Activated CD4-positive, alpha-beta T cell treated with anti-CD3 and anti-CD28 coated beads, Interleukin-2, amount 50 U/mL, for 24 hours (primary cell): Measurements from ENCODE around the gene ADRB1.

Experiments
- DNase-seq, 2 donors: peaks; one replicate each; pipeline ENCODE4 v3.0.0-alpha.2; 2020; ENCODE audit warnings: low read depth in 1 of 2, low spot score in 1 of 2

ADRB1 gene

DNA sequence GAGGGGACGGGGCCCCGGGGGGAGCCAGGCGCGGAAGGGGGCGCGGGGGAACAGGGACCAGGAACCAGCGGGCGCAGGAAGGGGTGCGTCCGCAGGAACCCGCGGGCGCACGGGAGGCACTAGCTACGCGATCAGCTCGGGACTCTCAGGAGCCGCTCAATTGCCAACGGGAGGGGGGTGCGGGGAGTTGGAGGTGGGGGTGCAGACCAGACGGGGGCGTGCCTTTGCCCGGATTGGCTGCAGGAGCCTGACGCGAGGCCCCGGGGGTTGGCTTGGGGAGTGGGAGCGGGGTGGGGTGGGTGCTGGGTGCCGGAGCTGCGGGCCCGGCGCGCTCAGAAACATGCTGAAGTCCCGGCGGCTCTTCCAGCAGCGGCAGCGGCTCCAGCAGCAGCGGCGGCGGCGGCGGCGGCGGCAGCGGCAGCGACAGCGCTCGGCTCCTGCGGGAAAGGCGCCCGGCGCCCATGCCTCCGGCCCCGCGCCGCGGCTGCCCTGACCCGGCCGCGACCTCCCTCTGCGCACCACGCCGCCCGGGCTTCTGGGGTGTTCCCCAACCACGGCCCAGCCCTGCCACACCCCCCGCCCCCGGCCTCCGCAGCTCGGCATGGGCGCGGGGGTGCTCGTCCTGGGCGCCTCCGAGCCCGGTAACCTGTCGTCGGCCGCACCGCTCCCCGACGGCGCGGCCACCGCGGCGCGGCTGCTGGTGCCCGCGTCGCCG is at the start of gene ADRB1:
Gene ADRB1 (plus strand): TSS at position 335 of the 715 bp plus-strand sequence. CDS start 267 bp downstream, at position 602.
- DNase-seq, result no peak

DNA sequence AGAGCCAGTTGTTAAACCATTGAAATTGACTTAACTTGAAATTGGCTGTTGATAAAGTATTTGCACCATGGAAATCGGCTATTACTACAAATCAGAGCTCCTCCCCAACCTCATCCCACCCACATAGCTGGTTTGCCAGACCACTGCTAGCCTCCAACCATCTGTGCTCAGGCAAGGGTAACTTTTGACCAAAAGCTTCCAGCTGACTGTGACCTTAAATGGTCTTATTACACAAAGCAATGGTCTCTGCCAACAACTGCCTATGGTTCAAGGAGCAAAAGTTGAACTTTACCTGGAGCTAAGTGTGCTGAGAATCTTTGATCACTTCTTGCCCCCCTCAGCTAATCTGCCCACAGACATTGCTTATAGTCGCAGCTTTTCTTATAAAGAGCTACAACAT is 48.5 kb upstream of the ADRB1 start:
- DNase-seq, result no peak

DNA sequence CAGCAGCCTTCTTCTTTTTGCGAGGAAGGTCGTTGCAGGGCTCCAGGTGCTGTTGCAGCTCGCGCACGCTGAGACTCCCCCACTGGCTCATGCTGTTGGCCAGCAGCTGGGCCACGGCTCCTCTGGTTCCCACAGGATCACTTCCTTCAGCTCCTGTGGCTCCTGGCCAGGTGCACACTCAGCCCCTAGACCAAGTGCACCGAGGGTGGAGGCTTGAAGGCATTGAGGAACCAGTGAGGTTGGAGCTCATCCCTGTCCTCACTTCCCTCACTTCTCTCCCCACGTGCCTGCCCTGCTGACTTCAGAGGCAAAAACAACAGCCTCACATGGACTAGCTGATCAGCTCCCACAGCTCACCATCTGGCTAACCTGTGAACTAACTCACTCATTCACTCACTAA is 46.2 kb upstream of the ADRB1 start:
- no peak for DNase-seq

DNA sequence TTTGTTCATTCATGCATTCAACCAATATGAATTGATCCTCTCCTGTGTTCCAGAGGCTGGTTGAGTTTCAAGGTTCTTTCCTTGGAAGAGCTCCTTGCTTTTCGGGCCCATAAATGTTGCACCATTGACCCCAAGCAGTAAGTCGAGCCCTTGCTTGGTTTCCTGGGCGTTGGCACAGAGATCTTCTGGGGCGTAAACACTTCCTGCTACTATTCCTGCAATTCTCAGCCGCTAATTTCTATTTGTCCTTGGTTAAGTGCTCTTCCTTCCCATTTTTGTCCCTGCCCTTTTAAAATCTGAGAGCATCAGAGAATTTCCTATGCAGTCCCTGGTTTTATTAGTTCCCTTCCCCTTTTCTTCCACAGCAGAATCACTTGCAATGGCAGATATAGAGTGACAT is 44.1 kb upstream of the ADRB1 start:
- DNase-seq, result no peak

DNA sequence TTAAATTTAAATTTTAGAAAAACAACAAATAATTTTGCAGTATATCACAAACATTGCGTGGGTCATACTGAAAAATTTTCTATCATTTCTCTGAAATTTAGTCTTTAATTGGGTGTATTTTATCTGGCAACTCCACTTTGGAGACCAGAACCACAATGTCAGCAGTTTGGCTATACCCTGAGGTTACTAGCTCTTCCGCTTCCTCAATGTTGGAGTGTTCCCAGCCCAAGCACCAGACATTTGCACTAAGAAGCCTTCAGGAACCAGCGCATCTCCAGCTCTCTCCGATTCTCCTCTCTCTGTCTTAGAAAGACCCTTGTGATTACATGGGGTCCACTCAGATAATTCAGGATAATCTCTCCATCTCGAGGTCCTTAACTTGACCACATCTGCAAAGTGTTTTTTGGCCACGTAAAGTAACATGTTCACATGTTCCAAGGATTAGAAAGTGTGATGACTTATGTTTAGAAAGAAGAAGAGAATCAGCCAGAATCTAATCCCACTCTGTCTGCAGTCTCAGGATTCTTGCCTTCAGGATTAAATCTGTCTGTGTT is 43.1 kb upstream of the ADRB1 start:
- no peak for DNase-seq

DNA sequence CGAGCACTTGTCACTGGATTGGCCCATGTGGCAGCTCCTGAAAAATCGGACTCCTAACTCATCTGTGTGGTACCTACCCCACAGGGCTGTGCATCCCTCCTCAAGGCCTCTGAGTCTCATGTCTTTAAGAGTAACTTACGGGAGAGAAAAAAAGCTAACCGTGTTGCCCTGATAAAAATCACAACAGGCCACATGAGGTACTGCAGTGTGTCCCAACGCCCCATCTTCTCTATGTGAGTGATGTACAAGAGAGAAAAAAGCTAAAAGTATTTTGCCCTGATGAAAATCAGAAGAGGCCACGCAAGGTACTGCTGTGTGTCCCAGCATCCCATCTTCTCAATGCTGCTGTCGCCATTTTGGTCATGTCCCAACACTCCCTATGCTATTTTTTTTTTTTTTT is 41.2 kb upstream of the ADRB1 start:
- no peak for DNase-seq

DNA sequence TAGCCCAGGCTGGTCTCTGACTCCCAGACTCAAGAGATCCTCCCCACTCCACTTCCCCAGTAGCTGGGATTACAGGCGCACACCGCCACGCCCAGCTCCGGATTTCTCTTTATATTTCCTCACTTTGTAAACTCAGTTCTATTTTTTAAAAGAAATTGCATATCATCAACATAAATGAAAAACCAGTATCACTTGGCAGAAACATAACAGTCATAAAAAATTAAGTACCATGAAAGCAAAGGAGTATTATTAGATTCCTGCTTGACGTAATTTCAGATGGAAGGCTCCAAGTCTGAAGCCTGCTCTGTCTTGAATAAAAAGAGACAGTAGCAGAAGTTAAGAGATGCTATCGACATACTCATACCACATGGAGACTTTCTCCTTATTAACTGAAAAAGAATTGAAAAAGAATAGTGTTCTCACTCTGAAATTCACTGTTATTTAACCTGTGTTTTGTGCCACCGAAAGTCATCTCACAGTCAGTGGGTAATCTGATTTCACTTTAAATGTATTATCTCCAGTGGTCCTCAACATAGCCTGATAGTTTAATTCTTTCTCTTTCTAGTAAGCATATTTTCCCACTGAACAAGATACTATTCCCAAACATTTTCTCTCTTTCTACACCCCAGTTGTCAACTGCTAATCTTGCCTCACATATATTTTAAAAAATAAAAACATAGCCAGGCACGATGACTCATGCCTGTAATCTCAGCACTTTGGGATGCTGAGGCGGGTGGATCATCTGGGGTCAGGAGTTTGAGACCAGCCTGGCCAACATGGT is 40.3 kb upstream of the ADRB1 start:
- DNase-seq, result no peak

DNA sequence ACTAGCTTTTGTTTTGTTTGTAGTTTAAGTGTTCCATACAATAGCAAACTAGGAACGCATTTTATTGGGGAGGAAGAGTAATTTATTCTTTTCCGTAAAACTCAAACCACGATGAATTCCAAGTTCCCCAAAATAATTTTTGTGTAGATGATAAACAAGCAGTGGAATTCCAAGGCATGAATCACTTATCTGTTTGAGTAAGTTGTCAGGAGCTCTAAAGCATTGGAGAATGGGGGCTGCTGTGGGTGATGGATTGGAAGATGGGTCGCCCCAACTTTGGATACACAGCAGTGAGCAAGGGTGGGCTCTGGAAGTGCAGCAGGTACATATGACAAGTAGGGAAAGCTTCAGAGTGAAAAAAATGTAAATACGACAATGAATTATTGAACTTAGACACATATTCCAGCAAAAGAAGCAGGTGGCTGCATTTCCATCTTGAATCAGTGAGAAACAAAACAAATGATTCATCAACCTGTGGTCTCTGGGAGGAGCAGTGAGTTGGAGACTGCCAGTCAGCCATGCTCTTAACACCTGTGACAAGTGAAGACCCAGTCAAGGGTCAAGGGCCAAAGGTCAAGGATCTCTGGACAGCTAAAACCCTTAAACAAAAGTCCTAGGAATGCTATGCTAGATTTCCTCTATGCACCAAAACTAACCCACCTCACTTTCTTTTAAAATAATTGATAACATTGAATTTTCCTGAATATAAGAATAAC is 34.2 kb upstream of the ADRB1 start:
- DNase-seq, result no peak

DNA sequence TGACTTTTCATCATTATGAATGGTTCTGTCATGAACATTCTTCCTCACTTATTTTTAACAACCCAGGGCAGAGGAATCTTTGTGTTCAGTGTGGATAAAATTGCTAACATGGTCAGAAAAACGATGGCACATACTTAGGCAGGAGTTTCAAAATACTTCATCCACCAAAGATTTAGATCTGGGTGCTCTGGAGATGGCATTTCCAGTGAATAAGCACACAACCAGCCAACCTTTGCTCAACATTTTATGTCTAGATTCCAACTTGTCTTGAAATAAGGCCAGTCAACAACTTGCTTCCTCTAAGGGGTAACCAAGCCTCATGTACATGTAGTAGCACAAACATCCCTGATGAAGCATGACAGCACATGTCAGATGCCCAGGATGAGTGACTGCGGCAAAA is 33.4 kb upstream of the ADRB1 start:
- no peak for DNase-seq

DNA sequence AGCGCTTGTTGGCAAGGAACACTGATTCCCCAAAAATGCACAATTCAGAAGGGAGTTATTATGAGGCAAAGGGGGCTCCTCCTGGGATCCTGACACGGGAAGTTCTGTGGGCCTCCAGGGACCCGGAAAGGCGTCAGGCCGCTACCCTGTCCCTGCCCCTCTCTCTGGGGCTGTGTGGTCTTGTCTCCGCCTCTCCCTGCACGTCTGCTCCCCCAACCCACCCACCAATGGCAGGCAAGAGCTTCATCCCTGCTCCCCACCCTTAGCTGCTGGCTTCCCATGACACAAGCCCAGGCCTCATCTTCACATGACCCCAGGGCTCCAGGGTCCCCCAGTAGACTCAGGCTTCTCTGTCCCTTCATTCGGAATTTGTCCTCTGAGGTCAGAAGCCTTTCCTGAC is 31.0 kb upstream of the ADRB1 start:
- DNase-seq, result no peak

DNA sequence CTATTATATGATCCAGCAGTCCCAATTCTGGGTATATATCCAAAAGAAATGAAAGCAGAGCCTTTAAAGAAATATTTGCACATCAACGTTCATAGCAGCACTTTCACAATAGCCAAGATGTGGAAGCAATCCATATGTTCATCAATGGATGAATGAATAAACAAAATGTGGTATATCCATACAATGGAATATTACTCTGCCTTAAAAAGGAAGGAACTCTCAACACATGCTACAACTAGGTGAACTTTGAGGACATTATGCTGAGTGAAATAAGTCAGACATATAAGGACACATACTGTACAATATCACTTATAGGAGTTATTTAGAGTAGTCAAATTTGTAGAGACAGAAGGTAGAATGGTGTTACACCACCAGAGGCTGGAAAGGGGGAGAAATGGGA is 28.0 kb upstream of the ADRB1 start:
- DNase-seq, result no peak

DNA sequence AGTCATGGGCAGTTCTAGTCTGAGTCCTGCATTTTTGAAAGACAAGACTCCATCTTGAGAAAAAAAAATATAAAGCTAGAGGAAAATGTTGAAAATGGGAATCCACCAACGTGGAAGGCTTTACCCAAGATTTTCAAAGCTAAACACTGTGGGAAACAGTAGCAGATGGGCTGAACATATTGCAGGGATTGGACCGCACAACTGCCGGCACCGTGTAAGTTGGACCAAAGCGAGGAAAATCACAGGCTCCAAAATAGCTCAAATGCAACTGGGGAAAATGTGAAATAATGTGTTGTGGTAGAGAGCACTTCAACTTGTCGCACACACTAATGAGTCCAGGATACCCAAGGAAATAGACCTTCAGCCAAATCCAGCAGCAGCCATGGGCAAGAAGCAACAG is 26.4 kb upstream of the ADRB1 start:
- no peak for DNase-seq

DNA sequence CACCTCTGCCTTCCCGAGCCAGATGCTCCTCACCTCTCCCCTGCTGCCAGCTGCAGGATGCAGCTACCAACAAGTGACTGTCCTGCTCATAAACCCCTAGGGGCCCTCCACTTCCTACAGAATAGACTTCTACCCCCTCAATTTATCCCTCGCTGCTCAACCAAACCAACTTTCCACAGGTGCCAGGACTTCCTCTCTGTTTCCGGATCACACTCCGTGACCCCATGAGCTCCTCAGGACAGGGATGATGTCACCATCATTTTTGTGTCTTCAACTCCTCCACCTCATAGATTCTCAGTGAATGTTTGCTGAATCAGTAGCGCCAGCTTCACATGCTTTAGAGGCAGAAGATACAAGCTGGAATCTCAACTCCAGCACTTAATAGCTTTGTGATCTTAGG is 25.8 kb upstream of the ADRB1 start:
- DNase-seq, result no peak

DNA sequence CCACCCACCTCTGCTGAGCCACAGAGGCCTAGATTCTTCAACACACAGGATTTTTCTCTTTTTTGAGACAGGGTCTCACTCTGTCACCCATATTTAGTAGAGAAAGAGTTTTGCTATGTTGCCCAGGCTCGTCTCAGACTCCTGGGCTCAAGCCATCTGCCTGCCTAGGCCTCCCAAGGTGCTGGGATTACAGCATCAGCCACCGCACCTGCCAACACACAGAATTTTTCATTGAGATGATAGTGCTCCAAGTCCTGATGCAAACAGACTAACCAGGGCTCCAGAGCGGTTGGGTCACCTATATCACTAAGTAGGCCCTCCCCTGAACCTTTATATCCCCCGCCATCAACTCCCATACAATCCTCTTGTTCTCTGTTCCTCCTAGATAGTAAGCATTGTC is 24.4 kb upstream of the ADRB1 start:
- DNase-seq, result no peak

DNA sequence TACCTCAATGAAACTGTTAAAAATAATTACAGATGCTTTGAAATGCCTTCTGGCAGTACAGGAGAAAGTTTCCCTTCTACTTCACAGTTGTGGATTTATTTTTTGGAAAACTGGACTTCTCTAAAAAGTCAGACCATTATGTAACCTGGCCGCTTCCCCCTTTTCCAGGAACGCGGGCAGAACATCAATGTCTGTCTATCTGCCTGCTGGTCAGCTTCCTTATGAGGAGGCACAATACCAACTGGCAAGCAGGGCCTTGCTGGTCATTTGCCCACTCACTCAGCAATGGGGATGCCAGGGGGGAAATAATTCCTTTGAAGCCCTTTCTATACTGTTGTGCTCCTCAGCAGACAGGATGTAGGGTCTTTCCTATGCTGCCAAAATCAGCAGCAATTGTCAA is 22.5 kb upstream of the ADRB1 start:
- DNase-seq, result no peak

DNA sequence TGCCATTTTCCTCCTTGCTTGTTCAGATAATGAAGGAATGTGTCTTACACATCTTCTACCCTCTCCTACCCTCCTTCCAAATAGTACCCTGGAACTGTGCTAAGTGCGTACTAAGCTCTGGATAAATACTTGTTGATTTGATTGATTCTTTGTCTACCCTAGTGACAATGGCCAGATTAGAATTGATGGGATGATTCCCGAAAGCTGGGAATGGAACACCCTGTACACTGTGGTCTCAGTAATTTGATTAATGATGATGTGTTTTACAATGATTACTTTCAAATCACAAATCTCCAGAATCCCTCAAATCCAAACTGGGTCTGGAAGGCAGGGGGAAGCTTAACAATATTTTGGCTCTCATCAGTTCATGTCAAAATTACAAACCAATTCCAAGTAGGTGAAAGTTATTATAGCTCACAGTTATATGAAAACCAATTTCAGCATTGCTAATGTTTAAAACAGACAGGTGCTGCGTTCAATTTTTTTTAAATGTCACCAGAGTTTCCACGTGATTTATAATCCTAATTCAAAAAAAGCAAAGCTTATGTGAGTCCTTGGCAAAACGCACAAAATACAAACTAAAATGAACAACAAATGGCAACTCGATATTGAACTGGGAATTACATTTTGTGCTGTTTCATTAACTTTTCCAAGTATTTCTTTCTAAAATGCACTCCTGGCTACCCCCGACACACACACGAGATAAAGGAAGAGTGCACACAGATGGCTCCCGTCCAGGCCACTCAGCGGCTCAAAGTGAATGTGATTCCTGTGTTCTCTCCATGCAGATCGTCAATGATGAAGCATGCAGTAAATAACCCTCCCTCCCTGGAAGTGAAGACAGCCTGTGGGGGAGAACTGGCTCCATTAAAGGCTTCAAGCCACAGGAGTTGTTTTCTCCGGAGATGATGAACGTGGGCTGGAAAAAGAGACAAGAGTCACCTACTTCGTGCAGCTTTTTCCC is 21.7 kb upstream of the ADRB1 start:
- DNase-seq, result no peak

DNA sequence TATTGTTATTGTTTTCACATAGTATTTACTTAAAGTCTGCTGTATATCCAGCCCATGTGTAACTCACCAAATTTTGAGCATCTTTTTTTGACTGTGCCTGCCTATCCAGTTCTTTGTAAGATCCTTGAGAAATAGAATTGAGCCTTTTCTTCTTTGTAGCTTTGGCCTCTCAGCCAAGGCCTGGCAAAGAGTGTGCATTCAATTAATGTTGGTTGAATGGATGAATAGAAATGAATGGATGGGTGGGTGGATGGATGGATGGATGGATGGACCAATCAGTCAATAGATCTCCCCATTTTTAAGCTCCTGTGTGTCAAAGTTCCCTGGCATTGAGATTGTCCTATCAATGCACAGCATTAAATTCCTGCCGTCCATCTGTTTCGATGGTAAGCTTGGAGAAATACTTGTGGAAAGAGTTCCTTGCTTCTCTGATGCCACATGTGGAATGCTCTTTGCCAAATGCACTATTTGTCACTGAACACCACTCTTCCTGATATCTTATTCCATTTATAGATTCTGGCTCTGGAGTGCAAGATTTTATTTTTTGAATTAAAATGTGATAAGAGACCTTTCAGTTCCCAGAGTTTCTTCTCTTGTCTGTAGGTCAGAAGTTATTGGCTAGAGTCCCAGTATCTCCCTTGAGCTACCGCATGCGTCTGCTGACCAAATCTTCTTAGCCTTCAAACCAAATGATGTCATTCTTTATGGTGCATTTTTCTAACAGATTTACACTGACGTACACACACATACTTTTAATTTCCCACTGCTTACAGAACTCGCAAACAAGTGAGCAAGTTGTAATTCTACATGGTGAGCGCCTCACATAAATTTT is 20.7 kb upstream of the ADRB1 start:
- no peak for DNase-seq

DNA sequence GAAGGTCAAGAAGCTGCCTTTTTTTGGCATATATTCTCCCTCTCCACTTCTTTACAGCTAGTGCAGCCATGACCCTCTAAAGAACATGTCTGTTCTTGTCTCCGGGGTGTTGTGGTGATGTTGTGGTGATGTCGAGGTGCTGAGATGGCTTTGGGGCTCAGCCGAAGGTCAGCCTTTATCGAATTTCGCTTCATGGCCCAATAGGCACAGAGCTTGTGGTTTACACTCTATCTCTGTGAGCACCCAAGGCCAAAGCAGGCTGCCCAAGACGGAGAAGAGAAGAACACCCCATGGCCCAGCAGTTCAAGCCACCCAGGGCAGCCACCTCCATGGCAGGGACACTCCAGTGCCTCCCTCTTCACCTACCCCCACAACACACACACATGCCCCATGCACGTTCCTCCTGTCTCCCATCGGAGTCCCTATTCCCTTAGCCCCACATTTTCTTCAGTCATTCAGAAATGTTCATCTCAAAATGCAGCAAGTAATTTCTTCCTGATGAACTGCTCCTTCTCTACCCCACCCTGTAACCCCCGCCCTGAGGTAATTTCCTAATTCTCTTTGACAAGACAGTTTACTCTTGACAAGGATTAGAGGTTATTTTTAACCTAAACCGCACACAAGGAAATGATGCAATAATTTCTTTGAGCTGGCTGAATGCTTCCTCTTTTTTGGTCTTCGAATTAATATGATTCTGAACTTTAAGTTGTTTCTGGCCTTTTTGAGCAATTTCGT is 18.6 kb upstream of the ADRB1 start:
- DNase-seq, result no peak

DNA sequence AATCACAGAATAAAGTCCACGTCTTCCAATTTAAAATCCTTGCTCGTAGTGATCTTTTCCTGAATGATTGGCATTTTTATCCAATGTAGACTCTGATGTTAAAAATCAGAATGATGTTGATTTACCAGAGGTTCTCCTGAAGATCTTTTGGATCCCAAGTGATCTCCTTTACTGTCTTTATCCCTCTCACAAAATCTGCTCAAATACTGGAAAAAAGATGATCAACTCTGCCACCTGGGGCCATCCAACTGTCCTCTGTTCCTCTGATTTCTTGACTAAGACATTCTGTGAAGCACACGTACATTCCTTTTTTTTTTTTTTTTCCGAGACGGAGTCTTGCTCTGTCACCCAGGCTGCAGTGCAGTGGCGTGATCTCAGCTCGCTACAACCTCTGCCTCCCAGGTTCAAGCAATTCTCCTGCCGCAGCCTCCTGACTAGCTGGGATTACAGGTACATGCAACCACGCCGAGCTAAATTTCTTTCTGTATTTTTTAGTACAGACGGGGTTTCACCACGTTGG is 18.0 kb upstream of the ADRB1 start:
- no peak for DNase-seq
